NCI-H1105 treated with DMSO at 0.1 percent for 48 hours (cell line): Measurements from ENCODE around the gene DNMBP.
A peak's percentile ranks its signal among the peaks of the same experiment; 100 is the strongest.
"Not testable (repeated sequence)": the region's sequence is repeated elsewhere in the genome, so short reads cannot be mapped to it uniquely, and the experiment has no call there.

ENCODE experiments used
- DNase-seq: peaks from one replicate; lab custom pipeline; 2025; lab: John Stamatoyannopoulos, UW

DNMBP gene

DNA sequence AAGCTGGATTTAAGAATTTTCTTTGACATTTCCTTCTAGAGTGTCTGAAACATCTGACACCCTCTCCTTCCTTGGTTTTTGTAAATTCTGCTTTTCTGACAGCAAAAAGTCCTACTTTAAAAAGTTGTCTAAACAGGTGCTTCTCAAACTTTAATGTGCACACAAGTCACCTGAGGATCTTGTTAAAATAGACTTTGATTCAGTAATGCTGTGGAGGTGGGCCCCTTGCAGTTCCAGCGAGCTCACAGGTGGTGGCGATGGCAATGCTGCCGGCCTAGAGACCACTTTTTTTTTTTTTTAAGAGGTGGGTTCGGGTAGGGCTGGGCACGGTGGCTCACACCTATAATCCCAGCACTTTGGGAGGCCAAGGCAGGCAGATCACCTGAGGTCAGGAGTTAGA lies 150.2 kb downstream of the DNMBP start:
- no peak for DNase-seq

DNA sequence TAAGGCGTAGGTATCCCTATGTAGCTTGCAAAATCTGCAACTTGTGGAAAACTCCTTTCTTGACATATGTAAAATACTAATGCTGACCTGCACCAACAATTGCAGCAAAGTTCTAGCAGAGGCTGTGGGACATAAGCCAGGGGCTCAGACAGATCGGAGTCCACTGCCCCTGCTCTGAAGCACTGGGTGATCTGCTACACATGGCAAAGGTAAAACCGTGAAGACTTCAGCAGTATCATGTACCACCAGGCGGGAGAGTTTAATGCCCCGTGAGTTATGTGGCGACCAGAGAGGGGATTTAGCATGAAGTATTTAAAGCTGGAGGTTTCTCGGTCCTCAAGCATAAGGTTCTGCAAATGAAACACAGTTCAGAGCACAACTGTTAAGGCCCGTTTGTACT lies 150.9 kb downstream of the DNMBP start:
- no peak for DNase-seq

DNA sequence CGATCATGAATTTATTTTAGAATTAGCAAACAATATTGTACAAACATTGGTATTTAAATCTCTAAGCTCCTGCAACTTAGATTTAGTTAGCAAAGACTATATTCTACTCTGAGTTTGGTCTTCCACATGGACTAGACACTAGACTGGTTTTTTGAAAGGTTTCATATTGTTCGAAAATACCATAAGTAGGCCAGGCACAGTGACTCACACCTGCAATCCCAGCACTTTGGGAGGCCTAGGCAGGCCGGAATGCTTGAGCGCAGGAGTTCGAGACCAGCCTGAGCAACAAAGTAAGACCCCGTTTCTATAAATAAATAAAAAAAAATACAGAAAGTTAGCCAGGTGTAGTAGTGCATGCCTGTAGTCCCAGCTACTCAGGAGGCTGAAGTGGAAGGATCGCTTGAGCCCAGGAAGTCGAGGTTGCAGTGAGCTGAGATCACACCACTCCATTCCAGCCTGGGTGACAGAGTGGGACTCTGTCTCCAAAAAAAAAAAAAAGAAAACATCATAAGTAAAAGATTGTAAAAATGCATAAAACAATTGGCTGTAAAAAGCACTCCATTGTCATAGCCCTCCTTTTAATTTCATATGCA lies 154.2 kb downstream of the DNMBP start:
- no peak for DNase-seq

DNA sequence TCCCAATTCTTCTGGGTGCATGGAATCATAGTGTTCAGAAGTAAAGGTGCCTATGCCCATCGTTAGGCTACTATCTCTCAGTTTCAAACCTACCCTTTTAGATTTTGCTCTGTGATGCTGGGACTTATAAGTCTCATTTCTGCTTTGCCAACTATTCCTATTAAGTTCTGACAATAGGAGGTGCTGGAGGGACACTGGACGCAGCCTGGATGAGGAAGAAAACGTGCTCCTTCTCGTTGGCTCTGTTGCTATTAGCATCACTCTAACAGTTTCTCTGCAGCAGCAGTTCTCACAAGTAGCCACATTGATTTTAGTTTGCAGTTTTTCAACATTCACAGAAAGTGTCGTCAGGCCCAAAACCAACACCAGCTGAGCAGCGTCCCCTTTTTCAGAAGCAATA lies 154.9 kb downstream of the DNMBP start:
- DNase-seq = no peak

DNA sequence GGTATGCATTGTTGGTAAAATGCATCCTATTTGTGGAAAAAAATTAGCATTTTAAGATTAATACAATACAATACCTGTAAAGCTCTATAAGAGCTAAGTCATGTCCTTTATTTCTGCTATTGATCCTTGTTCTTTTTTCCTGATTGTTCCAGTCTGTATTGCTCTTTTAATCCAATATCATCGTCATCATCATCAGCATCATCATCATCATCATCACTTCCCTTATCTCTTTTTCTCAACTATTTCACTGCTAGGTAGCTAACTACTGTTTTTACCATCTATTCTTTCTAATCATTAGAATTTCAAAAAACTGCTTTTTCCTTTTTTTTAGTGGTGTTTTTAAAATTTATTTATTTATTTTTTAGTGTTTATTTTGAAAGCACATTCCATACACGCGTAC lies 156.1 kb downstream of the DNMBP start:
- DNase-seq = no peak

DNA sequence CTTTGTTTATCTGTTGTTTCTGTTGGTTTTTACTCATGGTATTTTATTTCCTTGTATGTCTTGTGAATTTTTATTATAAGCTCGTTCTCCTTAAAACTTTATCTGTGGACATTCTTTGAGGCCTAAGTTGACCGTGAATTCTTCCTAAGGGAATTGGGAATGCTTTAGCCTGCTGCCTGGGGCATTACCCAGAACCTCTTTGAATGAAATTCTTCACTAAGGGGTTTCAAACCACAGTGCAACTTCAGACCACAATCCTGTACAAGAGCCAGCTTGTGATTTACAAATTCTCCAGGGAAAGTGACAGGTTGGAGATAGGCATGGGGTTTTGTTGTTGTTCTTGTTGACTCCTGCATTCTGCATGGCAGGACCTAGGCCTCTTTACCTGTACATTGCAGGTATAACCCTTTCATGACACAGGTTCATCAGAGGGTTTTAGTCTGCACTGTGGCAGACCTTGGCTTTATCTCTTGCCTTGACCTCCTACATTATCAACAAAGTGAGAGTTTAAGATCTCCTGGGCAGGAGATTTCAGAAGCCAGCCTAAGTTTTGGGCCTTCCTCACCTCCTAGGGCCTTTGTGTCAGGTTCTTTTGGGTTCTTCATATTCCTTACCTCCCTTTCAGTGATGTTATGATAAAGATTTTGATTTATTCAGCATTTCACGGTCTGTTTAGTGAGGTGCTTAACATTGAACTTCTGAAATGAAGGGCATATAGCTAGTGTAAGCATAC lies 157.1 kb downstream of the DNMBP start:
- no peak for DNase-seq

DNA sequence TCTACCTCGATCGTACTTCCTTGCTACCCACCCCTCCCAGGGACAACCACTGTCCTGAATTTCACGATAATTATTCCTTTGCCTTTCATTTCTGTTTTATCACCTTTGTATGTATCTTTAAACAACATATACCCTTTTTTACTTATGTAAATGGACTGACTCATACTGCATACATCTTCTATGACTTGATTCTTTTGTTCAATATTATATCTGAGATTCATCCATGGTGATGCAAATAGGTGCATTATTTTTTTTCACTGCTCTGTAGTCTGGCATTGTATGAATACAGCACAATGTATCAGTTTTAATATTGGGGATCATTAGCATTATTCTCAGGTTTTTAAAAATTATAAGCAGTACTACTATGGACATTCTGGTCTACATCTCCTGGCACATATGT lies 157.9 kb downstream of the DNMBP start:
- no peak for DNase-seq

DNA sequence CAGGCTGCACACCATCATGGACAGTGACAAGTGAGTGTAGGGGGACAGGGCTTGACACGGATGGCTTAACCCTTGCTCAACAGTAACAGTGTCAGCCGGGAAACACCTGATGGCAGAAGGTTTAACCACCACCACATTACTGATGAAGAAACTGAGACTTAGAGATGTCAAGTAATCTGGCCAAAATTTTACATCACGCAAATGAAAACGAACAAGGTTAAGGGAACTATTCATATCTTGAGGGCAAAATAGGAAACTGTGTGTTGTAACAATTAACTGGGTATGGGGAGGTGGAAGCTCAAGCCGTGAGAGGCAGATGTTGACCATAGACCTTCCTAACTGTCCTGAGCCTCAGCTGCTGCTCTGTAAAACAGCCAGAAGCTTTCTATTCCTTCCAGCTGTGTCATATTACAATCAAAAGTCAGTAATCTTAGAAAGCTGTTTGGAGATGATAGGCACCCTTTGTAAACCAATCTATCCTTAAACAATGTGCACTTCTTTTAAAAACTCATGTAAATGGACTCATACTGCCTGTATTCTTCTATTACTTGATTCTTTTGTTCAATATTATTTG lies 158.9 kb downstream of the DNMBP start:
- DNase-seq = no peak

DNA sequence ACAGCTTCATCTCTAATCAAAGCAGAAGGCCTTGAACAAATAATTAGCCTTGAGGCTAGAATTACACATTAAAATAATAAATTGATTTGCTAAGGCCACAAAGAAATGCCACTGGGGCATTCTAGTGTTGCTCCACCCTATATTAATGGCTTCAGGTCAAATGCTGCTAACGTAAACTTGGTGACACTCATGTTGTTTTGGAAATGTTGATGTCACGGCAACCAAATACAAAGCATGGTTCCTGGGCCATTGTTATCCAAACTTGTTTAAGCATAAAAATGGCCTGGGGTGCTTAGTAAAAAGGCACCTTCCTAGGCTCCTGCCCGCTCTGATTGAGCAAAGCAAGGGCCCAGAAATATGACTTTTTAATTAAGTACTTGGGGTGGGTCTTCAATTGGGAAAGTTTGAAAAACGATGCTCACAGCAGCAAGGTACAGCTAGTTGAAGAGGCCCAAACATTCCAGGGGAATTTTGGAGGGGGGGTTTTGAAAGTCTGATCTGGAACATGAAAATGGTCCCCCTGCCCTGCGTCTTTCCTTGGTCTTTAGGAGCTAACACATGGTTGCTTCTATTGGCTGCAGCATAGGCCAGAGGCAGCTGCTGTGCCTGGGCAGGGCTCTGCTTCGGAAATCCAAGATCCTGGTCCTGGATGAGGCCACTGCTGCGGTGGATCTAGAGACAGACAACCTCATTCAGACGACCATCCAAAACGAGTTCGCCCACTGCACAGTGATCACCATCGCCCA lies 159.6 kb downstream of the DNMBP start:
- DNase-seq = no peak

DNA sequence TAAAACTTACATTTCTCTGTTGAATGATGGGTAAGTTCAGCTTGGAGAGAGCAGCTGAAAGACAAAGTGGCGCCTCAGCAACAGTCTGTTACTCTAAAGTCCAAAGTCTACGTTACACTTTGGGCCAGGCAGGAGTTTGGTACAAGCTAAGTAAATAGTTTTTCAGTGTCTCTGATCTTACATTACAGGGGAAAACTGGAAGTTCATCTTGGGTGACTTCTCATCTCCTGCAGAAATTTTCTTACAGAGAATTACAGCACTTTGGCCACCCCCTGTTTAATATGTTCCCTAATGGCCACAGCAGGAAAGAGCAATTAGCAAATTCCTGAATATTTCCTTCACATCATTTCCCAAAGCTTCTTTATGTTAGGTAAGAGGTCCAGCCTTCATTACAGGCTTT lies 160.2 kb downstream of the DNMBP start:
- DNase-seq = no peak

DNA sequence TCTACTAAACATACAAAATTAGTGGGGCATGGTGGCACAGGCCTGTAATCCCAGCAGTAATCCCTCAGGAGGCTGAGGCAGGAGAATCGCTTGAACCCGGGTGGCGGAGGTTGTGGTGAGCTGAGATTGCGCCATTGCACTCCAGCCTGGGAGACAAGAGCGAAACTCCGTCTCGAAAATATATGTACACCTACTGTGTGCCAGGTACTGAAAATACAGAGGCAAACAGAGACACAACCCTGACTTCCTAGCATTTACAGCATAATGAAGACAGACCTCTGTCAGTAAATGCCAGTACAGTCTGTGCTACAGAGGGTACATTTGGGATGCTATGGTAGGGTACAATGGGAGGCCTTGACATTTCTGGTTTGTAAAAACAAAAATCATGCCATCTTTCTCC lies 160.7 kb downstream of the DNMBP start:
- no peak for DNase-seq

DNA sequence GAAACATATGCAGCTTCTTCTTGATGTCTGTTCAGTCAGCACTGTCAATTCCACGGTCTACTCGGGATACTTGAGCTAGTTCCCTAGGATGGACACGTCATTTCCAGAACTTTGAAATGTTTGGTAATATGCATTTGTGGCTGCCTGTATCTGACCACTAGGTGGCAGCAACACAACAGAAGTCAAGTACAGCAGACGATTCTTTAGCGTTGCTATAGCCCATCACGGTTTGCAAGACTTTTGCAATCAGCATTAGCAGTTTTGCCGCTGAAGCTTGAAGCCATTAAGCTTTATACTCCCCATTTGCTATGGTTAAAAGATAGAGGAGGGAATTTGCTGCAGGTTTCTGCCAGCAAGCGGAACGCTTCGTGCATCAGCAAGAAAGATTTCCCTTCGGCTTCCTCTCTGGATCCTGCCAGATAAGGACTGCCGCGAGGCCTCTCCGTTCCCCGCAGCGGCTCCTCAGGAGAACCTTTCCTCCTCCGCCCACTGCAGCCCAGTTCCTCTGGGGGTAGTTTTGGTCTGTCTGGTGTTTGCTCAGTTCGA lies 163.8 kb downstream of the DNMBP start:
- DNase-seq = peak; percentile 57

DNA sequence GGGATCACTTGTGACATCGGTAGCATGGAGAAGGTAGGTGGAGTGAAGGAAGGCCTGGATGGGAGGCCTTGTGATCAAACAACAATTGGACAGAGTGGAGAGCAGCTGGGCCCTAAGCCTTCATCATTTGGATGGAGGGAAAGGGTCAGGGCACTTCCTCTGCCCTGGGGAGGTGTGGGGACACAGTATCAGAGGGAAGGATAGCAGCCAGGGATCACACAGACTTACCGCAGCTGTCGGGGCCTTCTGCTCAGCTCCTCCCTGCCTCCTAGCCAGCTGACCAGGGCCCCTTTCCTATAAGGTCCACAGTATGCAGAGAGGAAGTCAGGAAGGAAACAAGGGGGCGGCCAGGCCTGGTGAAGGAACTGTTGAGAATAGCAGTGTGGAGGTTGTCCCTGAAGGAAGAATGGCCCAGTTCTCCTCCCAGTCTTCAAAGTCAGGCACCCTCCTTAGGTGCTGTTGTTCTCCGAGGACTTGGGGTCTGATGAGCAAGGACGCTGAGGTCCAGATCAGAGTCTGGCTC lies 165.3 kb downstream of the DNMBP start:
- DNase-seq = no peak

DNA sequence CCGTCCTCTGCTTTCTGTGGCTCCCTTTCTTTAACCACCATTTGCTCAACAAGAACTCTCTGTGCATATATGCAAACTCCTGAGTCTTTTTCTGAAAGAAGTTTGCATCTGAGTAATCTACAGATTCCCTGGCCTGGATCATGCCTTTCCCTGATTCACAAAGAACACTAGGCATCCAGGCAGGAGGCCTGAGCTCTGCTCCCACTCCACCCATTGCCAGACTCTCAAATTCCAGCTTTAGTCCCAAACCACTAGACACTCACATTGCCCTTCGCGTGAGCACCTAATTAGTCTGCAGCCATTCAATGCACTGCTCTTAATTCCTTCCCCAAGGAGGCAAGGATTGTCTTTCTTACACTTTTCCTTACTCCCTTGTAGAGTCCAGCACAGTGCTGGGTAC lies 166.4 kb downstream of the DNMBP start:
- DNase-seq = no peak

DNA sequence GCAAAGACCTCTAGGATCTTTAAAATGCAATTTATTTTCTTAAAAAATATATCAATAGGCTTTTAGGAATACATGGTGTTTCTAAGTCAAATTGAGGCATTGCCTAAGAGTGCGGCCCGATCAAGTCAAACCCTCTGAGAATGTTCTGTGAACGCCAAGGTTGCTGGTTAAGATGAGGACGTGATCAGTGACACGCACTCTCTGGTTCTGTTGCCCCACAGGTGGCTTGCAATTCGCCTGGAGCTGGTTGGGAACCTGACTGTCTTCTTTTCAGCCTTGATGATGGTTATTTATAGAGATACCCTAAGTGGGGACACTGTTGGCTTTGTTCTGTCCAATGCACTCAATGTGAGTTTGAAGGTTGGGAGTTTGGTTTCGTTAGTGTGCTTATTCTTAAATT lies 168.0 kb downstream of the DNMBP start:
- no peak for DNase-seq

DNA sequence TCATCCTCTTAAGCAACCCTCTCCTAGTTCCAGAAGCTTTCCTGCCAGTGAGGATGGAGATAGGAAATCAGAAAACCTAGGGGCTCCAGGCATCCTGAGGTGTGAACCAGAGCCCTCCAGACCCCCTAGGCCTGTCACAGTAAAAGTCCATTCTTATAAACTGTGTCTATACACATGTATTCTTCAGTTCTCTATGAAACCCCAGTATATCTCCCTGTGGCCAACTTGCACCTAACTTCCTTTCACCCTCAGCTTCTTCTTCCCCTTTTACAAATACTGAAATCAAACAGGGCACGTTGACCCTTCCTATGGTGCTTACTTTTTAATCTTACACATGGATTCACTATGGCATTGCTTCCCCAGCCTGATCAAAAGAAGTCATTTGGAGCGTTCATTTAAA lies 168.9 kb downstream of the DNMBP start:
- not testable (repeated sequence) for DNase-seq

DNA sequence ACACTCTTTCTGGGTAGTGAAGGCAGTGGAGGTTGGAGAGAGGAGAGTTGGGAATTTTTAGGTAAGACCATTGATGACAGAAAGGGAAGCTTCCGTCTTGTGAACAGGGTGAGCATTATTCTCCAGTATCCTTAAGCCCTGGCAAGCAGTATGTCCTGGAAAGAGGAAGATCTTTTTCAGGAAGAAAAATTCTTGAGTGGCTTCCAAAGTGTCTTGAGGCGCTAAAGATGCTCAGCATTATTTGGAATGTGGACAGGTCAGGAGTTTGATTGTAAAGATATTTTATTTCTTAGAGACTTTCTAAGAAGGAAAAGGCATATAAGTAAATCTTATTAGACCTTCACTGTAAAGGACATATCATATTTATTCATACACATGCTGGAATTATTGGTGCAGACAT lies 173.0 kb downstream of the DNMBP start:
- no peak for DNase-seq

DNA sequence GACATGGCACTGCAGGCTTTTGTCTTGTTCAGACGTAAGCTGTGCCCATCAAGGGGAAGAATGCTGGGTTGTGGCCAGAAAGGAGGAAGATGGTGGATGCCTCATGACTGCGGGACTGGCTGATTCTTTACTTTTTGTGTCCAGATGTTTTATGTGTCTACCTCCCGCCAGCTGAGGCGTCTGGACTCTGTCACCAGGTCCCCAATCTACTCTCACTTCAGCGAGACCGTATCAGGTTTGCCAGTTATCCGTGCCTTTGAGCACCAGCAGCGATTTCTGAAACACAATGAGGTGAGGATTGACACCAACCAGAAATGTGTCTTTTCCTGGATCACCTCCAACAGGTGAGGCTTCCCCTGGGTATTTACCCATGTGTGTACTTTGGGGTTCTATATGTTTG lies 173.8 kb downstream of the DNMBP start:
- no peak for DNase-seq

DNA sequence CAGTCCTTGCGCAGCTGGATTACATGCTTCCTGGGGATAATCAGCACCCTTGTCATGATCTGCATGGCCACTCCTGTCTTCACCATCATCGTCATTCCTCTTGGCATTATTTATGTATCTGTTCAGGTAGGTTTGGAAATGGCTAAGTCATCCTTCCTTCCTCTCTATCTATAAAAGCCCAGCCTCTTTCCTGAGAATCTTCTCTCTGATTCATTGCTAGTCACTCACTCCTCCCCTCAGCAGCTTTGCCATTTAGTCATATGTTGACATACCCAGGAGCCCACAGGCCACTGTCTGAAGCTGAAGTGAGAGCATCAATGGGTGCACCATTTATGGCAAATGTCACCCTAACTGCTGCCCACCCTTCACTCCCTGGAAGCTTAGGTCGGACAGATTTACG lies 175.3 kb downstream of the DNMBP start:
- DNase-seq = no peak

DNA sequence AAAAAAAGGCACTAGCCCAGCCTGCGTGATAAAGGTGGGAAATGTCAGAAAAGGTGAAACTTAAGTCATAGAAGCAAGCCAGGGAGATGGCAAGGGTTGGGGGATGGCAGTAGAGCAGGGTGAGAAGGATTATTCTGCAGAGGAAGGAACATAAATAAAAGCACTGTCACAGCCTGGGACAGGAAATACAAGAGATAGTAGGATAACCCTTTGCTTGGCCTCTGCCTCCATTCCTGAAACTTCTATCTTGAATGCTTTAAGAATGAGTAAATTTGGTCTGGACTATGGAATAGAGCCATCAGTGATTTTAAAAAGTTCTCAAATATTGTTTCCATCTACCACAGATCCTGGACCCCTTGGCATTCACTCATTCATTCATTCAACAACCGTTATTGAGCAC lies 177.3 kb downstream of the DNMBP start:
- DNase-seq = no peak

DNA sequence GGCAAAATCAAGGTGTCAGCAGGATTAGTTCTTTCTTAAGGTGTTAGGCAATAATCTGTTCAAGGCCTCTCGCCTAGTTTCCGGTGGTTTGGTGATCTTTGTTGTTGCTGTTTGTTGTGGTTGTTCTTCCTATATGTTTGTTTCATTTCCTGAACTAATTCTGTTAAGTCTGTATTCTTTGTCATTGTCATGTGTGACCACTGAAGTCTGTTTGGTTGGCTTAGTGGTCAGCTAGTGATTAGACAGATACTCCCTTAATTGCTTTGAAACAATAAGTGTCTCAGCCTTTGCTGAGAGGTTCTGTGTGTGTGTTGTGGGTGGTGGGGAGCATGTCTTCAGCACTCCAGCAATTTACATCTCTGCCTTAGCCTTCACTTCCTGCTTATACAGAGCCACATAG lies 181.3 kb downstream of the DNMBP start:
- no peak for DNase-seq

DNA sequence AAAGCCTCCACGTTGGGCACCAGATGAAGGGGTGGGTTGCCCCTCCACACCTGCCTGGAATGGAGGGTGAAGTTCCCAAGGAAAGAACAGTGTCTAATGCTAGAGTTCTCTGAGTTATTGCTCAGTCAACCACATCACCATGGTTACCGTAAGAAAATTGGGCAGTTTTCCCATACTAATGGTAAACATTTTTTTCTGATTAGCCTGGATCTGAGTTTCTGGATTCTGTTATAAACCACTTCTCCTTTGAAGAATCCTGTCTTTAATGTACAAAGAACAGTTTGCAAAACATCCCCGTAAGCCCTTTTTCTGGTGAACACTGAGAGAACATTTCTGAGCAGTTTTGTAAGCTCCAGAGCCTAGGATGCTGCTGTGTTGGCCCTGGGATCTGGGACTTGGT lies 181.8 kb downstream of the DNMBP start:
- no peak for DNase-seq
